ENCODE results near the gene VWA3B. TPM values are rescaled to one million over a fixed set of nuclear protein-coding genes. Genes with fewer than 3 reads are reported as not detected.

VWA3B gene
- total and polyA plus RNA-seq, 2 experiments from 2014 or later, result not detected

DNA sequence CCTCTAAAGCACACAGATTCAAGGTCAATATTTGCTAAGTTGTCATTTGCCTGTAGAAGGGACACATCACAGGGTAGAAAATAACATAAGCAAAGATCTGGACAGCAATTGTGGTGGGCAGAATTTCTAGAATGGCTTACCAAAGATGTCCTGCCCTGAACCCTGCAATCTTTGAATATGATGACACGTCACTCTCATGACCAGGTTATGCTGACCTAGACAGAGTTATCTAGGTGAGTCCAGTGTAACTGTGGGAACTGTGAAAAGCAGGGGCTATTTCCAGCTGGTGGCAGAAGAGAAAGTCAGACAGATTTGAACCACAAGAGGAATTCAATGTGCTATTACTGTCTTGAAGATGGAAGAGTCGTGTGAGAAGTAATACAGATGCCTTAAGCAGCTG, 147.0 kb downstream of the VWA3B start:
- no peaks in the 10 kb centered on the region for H3K36me3 ChIP-seq (ENCODE audit: low read depth)
- no peak overlapping the region for H3K4me3 ChIP-seq
- no peak overlapping the region for H3K27ac ChIP-seq
- 26 to 39% methylated on average over 2 of the region's 2 CpGs for WGBS, 2 experiments (ENCODE audit: low coverage in 1 of 2, low lambda C conversion rate in 2 of 2, missing lambda C conversion rate in 2 of 2)
- H3K9me2 ChIP-seq (ENCODE audit: insufficient read depth), result no peaks in the 10 kb centered on the region
- no peaks in the 10 kb centered on the region for H4K20me1 ChIP-seq (ENCODE audit: insufficient read depth)
- no peak overlapping the region for H2AFZ ChIP-seq
- no peaks in the 10 kb centered on the region for H3K9me3 ChIP-seq (ENCODE audit: low read depth)
- TF ChIP-seq EZH2 (IDR thresholded peaks at IDR 0.05; ENCODE audit: insufficient read depth, poor library complexity, severe bottlenecking) (no peak), EZH2phosphoT487 (IDR thresholded peaks at IDR 0.05; ENCODE audit: insufficient read depth, low read depth) (no peak)
- no peak overlapping the region for H3K9ac ChIP-seq
- H3K79me2 ChIP-seq (ENCODE audit: insufficient read depth), result no peaks in the 10 kb centered on the region
- no peak overlapping the region for H3K4me2 ChIP-seq (ENCODE audit: unreplicated experiment)
- H3K27me3 ChIP-seq (replicated peaks; ENCODE audit: insufficient read depth), result peaks cover 6% of the 10 kb centered on the region; the same call in 1 of the 2 replicates
- no peaks in the 10 kb centered on the region for H3F3A ChIP-seq (ENCODE audit: insufficient read depth)
- DNase-seq, result no peak
- no peaks in the 10 kb centered on the region for H3K4me1 ChIP-seq (ENCODE audit: insufficient read depth)
- in situ Hi-C loops (cut with MboI), result no loop called here

DNA sequence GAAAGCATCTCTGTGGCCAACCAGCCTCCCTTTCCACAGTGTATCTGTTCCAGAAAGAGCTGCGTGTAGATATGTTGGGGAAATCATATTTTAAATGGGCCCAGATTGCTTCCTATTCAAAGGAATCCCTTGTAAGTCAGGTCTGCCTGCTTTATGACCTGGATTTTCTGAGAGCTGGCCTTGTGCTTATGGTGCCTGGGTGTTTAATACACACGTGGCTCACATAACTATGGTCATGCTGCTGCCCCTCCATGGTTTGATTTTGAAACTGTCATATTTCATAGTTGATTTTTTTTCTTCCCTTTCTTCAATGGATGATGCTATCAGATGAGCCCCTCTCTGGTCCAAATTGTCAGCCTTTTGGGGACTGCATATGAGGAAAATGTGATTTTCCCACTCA, 147.8 kb downstream of the VWA3B start:
- Histone ChIP-seq H3K9me2 (ENCODE audit: insufficient read depth) (no peaks in the 10 kb centered on the region), H3K4me1 (ENCODE audit: insufficient read depth) (no peaks in the 10 kb centered on the region), H3K79me2 (ENCODE audit: insufficient read depth) (no peaks in the 10 kb centered on the region), H3K9me3 (ENCODE audit: low read depth) (no peaks in the 10 kb centered on the region), H4K20me1 (ENCODE audit: insufficient read depth) (no peaks in the 10 kb centered on the region), H3K27me3 (replicated peaks; ENCODE audit: insufficient read depth) (peaks cover 6% of the 10 kb centered on the region; the same call in 1 of the 2 replicates), H3F3A (ENCODE audit: insufficient read depth) (no peaks in the 10 kb centered on the region), H3K4me2 (ENCODE audit: unreplicated experiment) (no peak overlapping the region), H3K36me3 (ENCODE audit: low read depth) (no peaks in the 10 kb centered on the region), H2AFZ (no peak overlapping the region), H3K27ac (no peak overlapping the region), H3K9ac (no peak overlapping the region), H3K4me3 (no peak overlapping the region)
- TF ChIP-seq EZH2phosphoT487 (IDR thresholded peaks at IDR 0.05; ENCODE audit: insufficient read depth, low read depth) (no peak), EZH2 (IDR thresholded peaks at IDR 0.05; ENCODE audit: insufficient read depth, poor library complexity, severe bottlenecking) (no peak)
- no peak for DNase-seq
- 2% methylated on average over 2 of the region's 2 CpGs for WGBS, 2 experiments (ENCODE audit: low coverage in 1 of 2, low lambda C conversion rate in 2 of 2, missing lambda C conversion rate in 2 of 2)
- in situ Hi-C loops (cut with MboI), result no loop called here

DNA sequence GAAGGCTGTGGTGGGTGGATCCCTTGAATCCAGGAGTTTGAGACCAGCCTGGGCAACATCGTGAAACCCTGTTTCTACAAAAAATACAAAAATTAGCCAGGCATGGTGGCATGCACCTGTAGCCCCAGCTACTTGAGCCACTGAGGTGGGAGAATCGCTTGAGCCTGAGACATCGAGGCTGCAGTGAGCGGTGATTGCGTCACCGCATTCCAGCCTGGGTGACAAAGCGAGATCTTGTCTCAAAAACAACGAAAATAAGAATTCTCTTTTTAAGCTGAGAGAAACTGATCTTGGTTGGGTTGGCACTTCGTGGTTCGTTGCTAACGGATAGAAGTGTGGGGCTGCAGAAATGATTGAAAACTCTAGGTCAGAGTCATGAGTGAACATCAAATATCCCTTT, 150.0 kb downstream of the VWA3B start:
- H3K4me1 ChIP-seq (ENCODE audit: insufficient read depth), result no peaks in the 10 kb centered on the region
- peaks cover 4% of the 10 kb centered on the region; the same call in 1 of the 2 replicates for H3K27me3 ChIP-seq (replicated peaks; ENCODE audit: insufficient read depth)
- no peaks in the 10 kb centered on the region for H3K36me3 ChIP-seq (ENCODE audit: low read depth)
- DNase-seq, result no peak
- no peak overlapping the region for H3K4me2 ChIP-seq (ENCODE audit: unreplicated experiment)
- in situ Hi-C loops (cut with MboI), result no loop called here
- H3K9ac ChIP-seq, result no peak overlapping the region
- no peaks in the 10 kb centered on the region for H3K9me2 ChIP-seq (ENCODE audit: insufficient read depth)
- H3K9me3 ChIP-seq (ENCODE audit: low read depth), result no peaks in the 10 kb centered on the region
- H3K79me2 ChIP-seq (ENCODE audit: insufficient read depth), result no peaks in the 10 kb centered on the region
- WGBS, 2 experiments (ENCODE audit: low coverage in 1 of 2, low lambda C conversion rate in 2 of 2, missing lambda C conversion rate in 2 of 2), result 71 to 74% methylated on average over 11 of the region's 11 CpGs
- H3F3A ChIP-seq (ENCODE audit: insufficient read depth), result no peaks in the 10 kb centered on the region
- no peak overlapping the region for H3K4me3 ChIP-seq
- TF ChIP-seq EZH2 (IDR thresholded peaks at IDR 0.05; ENCODE audit: insufficient read depth, poor library complexity, severe bottlenecking) (no peak), EZH2phosphoT487 (IDR thresholded peaks at IDR 0.05; ENCODE audit: insufficient read depth, low read depth) (no peak)
- H2AFZ ChIP-seq, result no peak overlapping the region
- no peaks in the 10 kb centered on the region for H4K20me1 ChIP-seq (ENCODE audit: insufficient read depth)
- no peak overlapping the region for H3K27ac ChIP-seq

DNA sequence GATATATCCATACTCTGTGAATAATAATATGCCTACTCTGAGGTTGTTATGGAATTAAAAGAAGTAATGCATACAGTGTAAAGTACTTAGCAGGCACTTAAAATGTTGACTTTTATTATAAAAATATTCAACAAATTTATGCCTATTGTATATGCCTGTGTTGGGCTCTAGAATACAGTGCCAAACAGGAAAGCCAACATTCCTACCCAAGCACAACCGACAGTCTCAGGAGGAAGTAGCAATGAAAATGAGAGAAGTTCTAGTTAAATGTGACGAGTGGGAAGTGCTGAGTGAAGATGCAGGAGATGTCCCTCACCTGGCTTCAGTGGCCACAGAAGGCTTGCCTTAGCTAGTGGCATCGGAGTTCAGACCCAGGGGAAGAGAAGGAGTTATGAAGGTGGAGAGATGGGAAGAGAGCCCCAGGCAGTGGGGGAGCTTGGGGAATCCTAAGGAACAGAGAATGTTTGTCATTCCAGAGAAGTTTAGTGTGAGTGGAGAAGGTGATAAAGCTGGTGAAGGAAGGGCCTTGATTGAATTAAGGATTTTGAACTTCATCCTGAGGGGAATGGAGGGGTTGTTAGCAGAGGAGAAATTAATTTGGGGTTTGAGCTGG, 153.9 kb downstream of the VWA3B start:
- Histone ChIP-seq H3K27ac (no peak overlapping the region), H3K4me3 (no peak overlapping the region), H3K36me3 (ENCODE audit: low read depth) (no peaks in the 10 kb centered on the region), H3K4me2 (ENCODE audit: unreplicated experiment) (no peak overlapping the region), H3K9ac (no peak overlapping the region), H3K27me3 (replicated peaks; ENCODE audit: insufficient read depth) (no peaks in the 10 kb centered on the region; the same call in 1 of the 2 replicates), H3F3A (ENCODE audit: insufficient read depth) (no peaks in the 10 kb centered on the region), H3K9me2 (ENCODE audit: insufficient read depth) (no peaks in the 10 kb centered on the region), H3K4me1 (ENCODE audit: insufficient read depth) (no peaks in the 10 kb centered on the region), H4K20me1 (ENCODE audit: insufficient read depth) (no peaks in the 10 kb centered on the region), H2AFZ (no peak overlapping the region), H3K9me3 (ENCODE audit: low read depth) (no peaks in the 10 kb centered on the region), H3K79me2 (ENCODE audit: insufficient read depth) (no peaks in the 10 kb centered on the region)
- in situ Hi-C loops (cut with MboI), result no loop called here
- no peak for TF ChIP-seq EZH2phosphoT487 (IDR thresholded peaks at IDR 0.05; ENCODE audit: insufficient read depth, low read depth)
- no peak for TF ChIP-seq EZH2 (IDR thresholded peaks at IDR 0.05; ENCODE audit: insufficient read depth, poor library complexity, severe bottlenecking)
- DNase-seq, result no peak
- WGBS, 2 experiments (ENCODE audit: low coverage in 1 of 2, low lambda C conversion rate in 2 of 2, missing lambda C conversion rate in 2 of 2), result 46 to 51% methylated on average over 3 of the region's 3 CpGs
